ENCODE results near the gene ZNF385C. TPM values are rescaled to one million over a fixed set of nuclear protein-coding genes. Genes with fewer than 3 reads are reported as not detected.

The ZNF385C gene
- total and polyA plus RNA-seq, 2 of the 13 experiments (the other 11 are each of a cell fraction or from before 2014, with no cell fraction given) = 2.3 to 6.1 TPM

- TF ChIP-seq ZNF609 (CRISPR knock-in tag; IDR thresholded peaks at IDR 0.05; ENCODE audit: borderline replicate concordance) (no peak), ERF (CRISPR knock-in tag; IDR thresholded peaks at IDR 0.05) (no peak; the same call in 1 of the 2 replicates), ETS1 (CRISPR knock-in tag; IDR thresholded peaks at IDR 0.05) (no peak), ZNF556 (CRISPR knock-in tag; IDR thresholded peaks at IDR 0.05; ENCODE audit: borderline replicate concordance) (no peak), PAXIP1 (CRISPR knock-in tag; conservative IDR thresholded peaks at IDR 0.05) (peak; percentile 88), CTCF (CRISPR knock-in tag; IDR thresholded peaks at IDR 0.05) (peak; percentile 33), MXD3 (CRISPR knock-in tag; IDR thresholded peaks at IDR 0.05) (no peak), NFYB (CRISPR knock-in tag; IDR thresholded peaks at IDR 0.05) (no peak; the same call in 1 of the 2 replicates), ZNF770 (CRISPR knock-in tag; IDR thresholded peaks at IDR 0.05) (no peak), ATF1 (CRISPR knock-in tag; IDR thresholded peaks at IDR 0.05) (no peak), KMT2B (CRISPR knock-in tag; IDR thresholded peaks at IDR 0.05) (peak; percentile 47; the same call in 1 of the 2 replicates), EHMT2 (IDR thresholded peaks at IDR 0.05; ENCODE audit: borderline replicate concordance, low read depth, low read length) (peak; percentile 57; the same call in 1 of the 2 replicates), TBX3 (IDR thresholded peaks at IDR 0.05; ENCODE audit: borderline replicate concordance) (no peak), ZFP36L2 (CRISPR knock-in tag; IDR thresholded peaks at IDR 0.05) (no peak), NBN (conservative IDR thresholded peaks at IDR 0.05) (no peak)
Measured at GRCh38 chr17:41989702-41990419, 108.4 kb downstream of the ZNF385C start (continued).
